Suprapubic skin (tissue), 4 donors: ENCODE measurements around the gene MOB3B. TPM values are rescaled to one million over a fixed set of nuclear protein-coding genes. Genes with fewer than 3 reads are reported as not detected.

ENCODE experiments used
- DNase-seq, 2 donors: peaks; one replicate each; pipeline ENCODE4 v3.0.0-alpha.2; 2019; ENCODE audit warnings: low spot score in 2 of 2
- H3K27ac ChIP-seq: fragments of 200-600 bp; sonication (generic); one replicate; pipeline ENCODE4 v1.5.1; 2019
- H3K27me3 ChIP-seq: fragments of 200-600 bp; sonication (generic); one replicate; pipeline ENCODE4 v1.5.1; 2019
- H3K36me3 ChIP-seq: fragments of 200-600 bp; sonication (generic); one replicate; pipeline ENCODE4 v1.5.1; 2019
- H3K4me1 ChIP-seq: fragments of 200-600 bp; sonication (generic); one replicate; pipeline ENCODE4 v1.5.1; 2019
- H3K4me3 ChIP-seq: fragments of 200-600 bp; sonication (generic); one replicate; pipeline ENCODE4 v1.5.1; 2019; ENCODE audit warnings: mild to moderate bottlenecking
- H3K9me3 ChIP-seq: fragments of 200-600 bp; sonication (generic); one replicate; pipeline ENCODE4 v1.5.1; 2019
- CTCF ChIP-seq, 2 donors: fragments of 200-600 bp in 1 of 2; fragments of 450-650 bp in 1 of 2; sonication (generic) in 1 of 2; IDR thresholded peaks; one replicate each; pipeline ENCODE4 v1.5.1; 2016 to 2019; ENCODE audit warnings: antibody characterized with exemption in 2 of 2, mild to moderate bottlenecking in 1 of 2, moderate library complexity in 1 of 2
- EP300 ChIP-seq: sonication (generic); formaldehyde crosslinking; IDR thresholded peaks from one replicate; pipeline ENCODE4 v1.6.1; 2017; ENCODE audit warnings: antibody characterized with exemption
- POLR2A ChIP-seq, 2 donors: fragments of 450-650 bp; IDR thresholded peaks; one replicate each; pipeline ENCODE4 v1.6.1; 2017; ENCODE audit warnings: antibody characterized with exemption in 2 of 2, mild to moderate bottlenecking in 2 of 2, moderate library complexity in 2 of 2
- POLR2AphosphoS5 ChIP-seq, 3 donors: sonication (generic); formaldehyde crosslinking; IDR thresholded peaks; one replicate each; pipeline ENCODE4 v1.6.1; 2017; ENCODE audit warnings: antibody characterized with exemption in 3 of 3
- WGBS: methylation state at CpG from one replicate; pipeline ENCODE4 v1.1.5; 2018; 5-methylcytosine and 5-hydroxymethylcytosine counted together
- total RNA-seq, 4 donors: library from RNA; depleted of rRNA; stranded (reverse); fragments of >200 nt; gene quantifications; one replicate each; pipeline ENCODE4 v1.1.0, GENCODE V29; 2016

The MOB3B gene
- total RNA-seq, 4 donors from 2014 or later, result 8.2 to 21.5 (median 10.9) TPM

- WGBS, result 57% methylated on average over 5 of the region's 5 CpGs
- no peaks in the 10 kb centered on the region for H3K9me3 ChIP-seq
- H3K36me3 ChIP-seq, result no peaks in the 10 kb centered on the region
- H3K4me1 ChIP-seq, result peaks cover 16% of the 10 kb centered on the region
- TF ChIP-seq CTCF (IDR thresholded peaks at IDR 0.05), result no peak
- no peak for TF ChIP-seq EP300
- TF ChIP-seq POLR2AphosphoS5 (IDR thresholded peaks at IDR 0.05), result no peak
- no peak for TF ChIP-seq POLR2A (IDR thresholded peaks at IDR 0.05)
- no peaks in the 10 kb centered on the region for H3K27me3 ChIP-seq
- no peak for DNase-seq
- H3K27ac ChIP-seq, result no peak overlapping the region
- no peak overlapping the region for H3K4me3 ChIP-seq
Measured at GRCh38 chr9:27408001-27408400, 121.6 kb downstream of the MOB3B start.

- no peak for DNase-seq
- Histone ChIP-seq H3K4me1 (peaks cover 14% of the 10 kb centered on the region), H3K36me3 (no peaks in the 10 kb centered on the region), H3K9me3 (no peaks in the 10 kb centered on the region), H3K4me3 (no peak overlapping the region), H3K27me3 (no peaks in the 10 kb centered on the region), H3K27ac (no peak overlapping the region)
- 37% methylated on average over 1 of the region's 1 CpG for WGBS
- TF ChIP-seq POLR2A (IDR thresholded peaks at IDR 0.05) (no peak), CTCF (IDR thresholded peaks at IDR 0.05) (no peak), POLR2AphosphoS5 (IDR thresholded peaks at IDR 0.05) (no peak), EP300 (no peak)
Measured at GRCh38 chr9:27407491-27407890, 122.1 kb downstream of the MOB3B start.

- H3K36me3 ChIP-seq, result no peaks in the 10 kb centered on the region
- no peak for TF ChIP-seq CTCF (IDR thresholded peaks at IDR 0.05)
- TF ChIP-seq POLR2AphosphoS5 (IDR thresholded peaks at IDR 0.05), result no peak
- TF ChIP-seq POLR2A (IDR thresholded peaks at IDR 0.05), result no peak
- TF ChIP-seq EP300, result no peak
- no peak for DNase-seq
Measured at GRCh38 chr9:27404661-27405060, 125.0 kb downstream of the MOB3B start.

GRCh38 chr9:27402626-27403025, 127.0 kb downstream of the MOB3B start:
- Histone ChIP-seq H3K9me3 (no peaks in the 10 kb centered on the region), H3K4me3 (no peak overlapping the region), H3K4me1 (peaks cover 7% of the 10 kb centered on the region), H3K27me3 (no peaks in the 10 kb centered on the region), H3K36me3 (no peaks in the 10 kb centered on the region), H3K27ac (no peak overlapping the region)
- WGBS, result 72% methylated on average over 2 of the region's 2 CpGs
- TF ChIP-seq CTCF (IDR thresholded peaks at IDR 0.05) (no peak), POLR2A (IDR thresholded peaks at IDR 0.05) (no peak), POLR2AphosphoS5 (IDR thresholded peaks at IDR 0.05) (no peak), EP300 (no peak)
- DNase-seq, result no peak

More at GRCh38 chr9:27404661-27405060, 125.0 kb downstream of the MOB3B start:
- Histone ChIP-seq H3K4me1 (peaks cover 9% of the 10 kb centered on the region), H3K27ac (no peak overlapping the region), H3K9me3 (no peaks in the 10 kb centered on the region), H3K4me3 (no peak overlapping the region), H3K27me3 (no peaks in the 10 kb centered on the region)

GRCh38 chr9:27400334-27400880, 129.2 kb downstream of the MOB3B start:
- DNase-seq, result no peak
- WGBS, result 47% methylated on average over 3 of the region's 3 CpGs
- H3K27ac ChIP-seq, result no peak overlapping the region

More at GRCh38 chr9:27400334-27400880, 129.2 kb downstream of the MOB3B start:
- H3K36me3 ChIP-seq, result no peaks in the 10 kb centered on the region
- H3K9me3 ChIP-seq, result no peaks in the 10 kb centered on the region
- H3K27me3 ChIP-seq, result no peaks in the 10 kb centered on the region
- peaks cover 9% of the 10 kb centered on the region for H3K4me1 ChIP-seq
- TF ChIP-seq EP300 (no peak), POLR2A (IDR thresholded peaks at IDR 0.05) (no peak), POLR2AphosphoS5 (IDR thresholded peaks at IDR 0.05) (no peak), CTCF (IDR thresholded peaks at IDR 0.05) (no peak)
- no peak overlapping the region for H3K4me3 ChIP-seq
